K562 (cell line): ENCODE data around the gene PRCD. TPM values are rescaled to one million over a fixed set of nuclear protein-coding genes. Genes with fewer than 3 reads are reported as not detected.

Source experiments
- DDX20 ChIP-seq: fragments of 450-650 bp; IDR thresholded peaks from 2 replicates; pipeline ENCODE4 v1.6.1; 2016; ENCODE audit warnings: missing genetic modification characterization, low read depth, mild to moderate bottlenecking, missing compliant biosample characterization, moderate library complexity
- ESRRB ChIP-seq: fragments of 250-450 bp; sonication (Bioruptor Pico); IDR thresholded peaks from 2 replicates; pipeline ENCODE4 v1.5.0; 2020; ENCODE audit warnings: mild to moderate bottlenecking, moderate library complexity, borderline replicate concordance
- GABPB2 ChIP-seq: fragments of 250-450 bp; sonication (Bioruptor Pico); conservative IDR thresholded peaks from 2 replicates; pipeline ENCODE4 v1.5.1; 2021; ENCODE audit warnings: mild to moderate bottlenecking
- HDAC2 ChIP-seq: fragments of 450-650 bp; IDR thresholded peaks from 2 replicates; pipeline ENCODE4 v1.6.1; 2016; ENCODE audit warnings: mild to moderate bottlenecking
- JUNB ChIP-seq: fragments of 450-650 bp; formaldehyde crosslinking; conservative IDR thresholded peaks from 2 replicates; pipeline ENCODE4 v1.4.0; 2020; ENCODE audit warnings: mild to moderate bottlenecking
- L3MBTL2 ChIP-seq: fragments of 450-650 bp; IDR thresholded peaks from 2 replicates; pipeline ENCODE4 v1.6.1; 2016; ENCODE audit warnings: mild to moderate bottlenecking, moderate library complexity
- MIER1 ChIP-seq: fragments of 450-650 bp; IDR thresholded peaks from 2 replicates; pipeline ENCODE4 v1.6.1; 2016; ENCODE audit warnings: antibody characterized with exemption, mild to moderate bottlenecking, low read depth
- NFXL1 ChIP-seq: fragments of 450-650 bp; formaldehyde crosslinking; IDR thresholded peaks from 2 replicates; pipeline ENCODE4 v1.4.0; 2021; ENCODE audit warnings: mild to moderate bottlenecking
- POLR3G ChIP-seq: IDR thresholded peaks from 2 replicates; pipeline ENCODE4 v1.6.1; 2011; ENCODE audit not compliant: insufficient read length, insufficient replicate concordance; ENCODE audit errors: extremely low read depth
- RBM22 ChIP-seq: fragments of 200-400 bp; formaldehyde crosslinking; IDR thresholded peaks from 2 replicates; pipeline ENCODE4 v1.6.1; 2018; ENCODE audit warnings: low read length, low read depth; ENCODE audit not compliant: poor library complexity, severe bottlenecking
- SAFB ChIP-seq: fragments of 200-400 bp; formaldehyde crosslinking; IDR thresholded peaks from 2 replicates; pipeline ENCODE4 v1.6.1; 2017; ENCODE audit warnings: low read depth, low read length, borderline replicate concordance
- XRCC3 ChIP-seq: fragments of 450-650 bp; IDR thresholded peaks from 2 replicates; pipeline ENCODE4 v1.6.1; 2017; ENCODE audit warnings: mild to moderate bottlenecking, moderate library complexity
- ZNF224 ChIP-seq: sonication (generic); formaldehyde crosslinking; IDR thresholded peaks from 2 replicates; pipeline ENCODE4 v1.8.0; 2022; ENCODE audit warnings: mild to moderate bottlenecking, missing genetic modification reagents
- ZNF232 ChIP-seq: sonication (generic); formaldehyde crosslinking; IDR thresholded peaks from 2 replicates; pipeline ENCODE4 v1.8.0; 2022; ENCODE audit warnings: mild to moderate bottlenecking, missing genetic modification reagents
- ZNF354B ChIP-seq: fragments of 250-450 bp; sonication (Bioruptor Pico); IDR thresholded peaks from 2 replicates; pipeline ENCODE4 v1.4.0; 2020
- ZNF436 ChIP-seq: fragments of 250-450, 450-650 bp; sonication (Bioruptor Pico); formaldehyde crosslinking; IDR thresholded peaks from 2 replicates; pipeline ENCODE4 v1.7.0; 2020; ENCODE audit warnings: mild to moderate bottlenecking
- ZNF445 ChIP-seq: fragments of 250-450 bp; sonication (Bioruptor Pico); IDR thresholded peaks from 2 replicates; pipeline ENCODE4 v1.4.0; 2020; ENCODE audit warnings: low read depth, mild to moderate bottlenecking, moderate library complexity
- ZNF764 ChIP-seq: fragments of 250-450 bp; sonication (Bioruptor Pico); IDR thresholded peaks from 2 replicates; pipeline ENCODE4 v1.4.0; 2020; ENCODE audit warnings: low read depth, mild to moderate bottlenecking, moderate library complexity
- polyA plus RNA-seq, 8 experiments: library from polyadenylated mRNA; depleted of rRNA in 4 of 8; stranded (reverse) in 5 of 8; unstranded in 3 of 8; fragments of >200 nt; fragmentation: Nextera tagmentation in 2 of 8; fragmentation: Illumina TruSeq in 1 of 8; extraction: Ambion mirVana in 2 of 8; extraction: Trizol in 1 of 8; gene quantifications; 2 replicates each; pipeline versions ENCODE4 v1.2.1 to v1.2.3, GENCODE V29; 2011 to 2014; ENCODE audit warnings: inconsistent platforms in 1 of 8, missing spikeins in 1 of 8
- total RNA-seq, 7 experiments: library from RNA; depleted of rRNA in 6 of 7; stranded (reverse); fragments of >200 nt in 6 of 7; fragmentation: Illumina TruSeq in 2 of 7; extraction: Trizol in 2 of 7; gene quantifications; 2 replicates each; pipeline versions ENCODE4 v1.2.1 to v1.2.3, GENCODE V29; 2011 to 2021; ENCODE audit warnings: low replicate concordance in 1 of 7
- TF ChIP-seq, protein P1 (sequence below), 2 experiments: fragments of 450-650 bp; IDR thresholded peaks; 2 replicates each; pipeline ENCODE4 v1.6.1; 2016; ENCODE audit warnings: mild to moderate bottlenecking in 2 of 2, borderline replicate concordance in 1 of 2, low read depth in 1 of 2, moderate library complexity in 1 of 2
- TF ChIP-seq, protein P2 (sequence below): sonication (generic); formaldehyde crosslinking; IDR thresholded peaks from 2 replicates; pipeline ENCODE4 v1.8.0; 2022; ENCODE audit warnings: missing genetic modification reagents, mild to moderate bottlenecking, moderate library complexity, borderline replicate concordance

PRCD gene
- total and polyA plus RNA-seq, 9 of the 15 experiments (the other 6 are each of a cell fraction or from before 2014, with no cell fraction given) = 0.20 to 0.25 (median 0.21) TPM; not detected in 6

DNA sequence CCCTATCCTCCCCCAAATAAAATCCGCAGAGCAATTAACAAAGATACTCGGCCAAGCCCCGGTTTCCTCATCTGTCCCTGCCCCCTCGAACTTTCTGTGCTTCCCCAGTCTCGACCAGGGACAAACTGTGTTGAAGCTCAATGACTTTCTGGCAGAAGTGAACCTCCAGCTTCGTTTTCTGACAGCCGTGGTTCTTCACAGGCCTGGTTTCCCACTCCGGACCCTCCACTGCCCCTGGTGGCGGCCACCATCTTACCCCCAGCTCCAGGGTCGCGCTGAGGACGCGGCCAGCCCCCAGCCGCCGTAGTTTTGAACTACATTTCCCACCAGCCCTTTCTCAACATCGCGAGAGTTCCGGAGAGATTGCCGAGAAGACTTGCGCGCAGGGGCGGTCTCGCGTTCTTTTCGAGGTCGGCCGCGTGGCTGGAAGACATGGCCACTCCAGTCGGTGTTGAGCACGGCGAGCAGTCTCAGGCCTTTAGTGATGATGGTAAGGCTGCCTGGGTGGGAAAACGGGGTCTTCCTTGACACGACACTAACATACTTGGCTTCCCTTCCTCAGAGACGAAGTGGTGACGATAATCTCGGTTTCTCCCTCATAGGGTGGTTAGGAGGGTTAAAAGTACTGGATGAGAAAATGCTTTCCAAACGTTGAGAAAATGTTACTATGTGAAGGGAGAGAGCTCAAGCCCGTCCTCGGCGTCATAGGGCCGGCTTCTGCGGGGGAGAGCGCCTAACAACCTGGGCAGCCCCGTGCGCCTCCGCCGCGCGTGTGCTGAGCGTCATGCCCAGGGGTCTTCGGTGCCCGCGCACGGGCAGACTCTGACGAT, 17.7 kb downstream of the PRCD start (continued):
- TF ChIP-seq, protein P1, sequence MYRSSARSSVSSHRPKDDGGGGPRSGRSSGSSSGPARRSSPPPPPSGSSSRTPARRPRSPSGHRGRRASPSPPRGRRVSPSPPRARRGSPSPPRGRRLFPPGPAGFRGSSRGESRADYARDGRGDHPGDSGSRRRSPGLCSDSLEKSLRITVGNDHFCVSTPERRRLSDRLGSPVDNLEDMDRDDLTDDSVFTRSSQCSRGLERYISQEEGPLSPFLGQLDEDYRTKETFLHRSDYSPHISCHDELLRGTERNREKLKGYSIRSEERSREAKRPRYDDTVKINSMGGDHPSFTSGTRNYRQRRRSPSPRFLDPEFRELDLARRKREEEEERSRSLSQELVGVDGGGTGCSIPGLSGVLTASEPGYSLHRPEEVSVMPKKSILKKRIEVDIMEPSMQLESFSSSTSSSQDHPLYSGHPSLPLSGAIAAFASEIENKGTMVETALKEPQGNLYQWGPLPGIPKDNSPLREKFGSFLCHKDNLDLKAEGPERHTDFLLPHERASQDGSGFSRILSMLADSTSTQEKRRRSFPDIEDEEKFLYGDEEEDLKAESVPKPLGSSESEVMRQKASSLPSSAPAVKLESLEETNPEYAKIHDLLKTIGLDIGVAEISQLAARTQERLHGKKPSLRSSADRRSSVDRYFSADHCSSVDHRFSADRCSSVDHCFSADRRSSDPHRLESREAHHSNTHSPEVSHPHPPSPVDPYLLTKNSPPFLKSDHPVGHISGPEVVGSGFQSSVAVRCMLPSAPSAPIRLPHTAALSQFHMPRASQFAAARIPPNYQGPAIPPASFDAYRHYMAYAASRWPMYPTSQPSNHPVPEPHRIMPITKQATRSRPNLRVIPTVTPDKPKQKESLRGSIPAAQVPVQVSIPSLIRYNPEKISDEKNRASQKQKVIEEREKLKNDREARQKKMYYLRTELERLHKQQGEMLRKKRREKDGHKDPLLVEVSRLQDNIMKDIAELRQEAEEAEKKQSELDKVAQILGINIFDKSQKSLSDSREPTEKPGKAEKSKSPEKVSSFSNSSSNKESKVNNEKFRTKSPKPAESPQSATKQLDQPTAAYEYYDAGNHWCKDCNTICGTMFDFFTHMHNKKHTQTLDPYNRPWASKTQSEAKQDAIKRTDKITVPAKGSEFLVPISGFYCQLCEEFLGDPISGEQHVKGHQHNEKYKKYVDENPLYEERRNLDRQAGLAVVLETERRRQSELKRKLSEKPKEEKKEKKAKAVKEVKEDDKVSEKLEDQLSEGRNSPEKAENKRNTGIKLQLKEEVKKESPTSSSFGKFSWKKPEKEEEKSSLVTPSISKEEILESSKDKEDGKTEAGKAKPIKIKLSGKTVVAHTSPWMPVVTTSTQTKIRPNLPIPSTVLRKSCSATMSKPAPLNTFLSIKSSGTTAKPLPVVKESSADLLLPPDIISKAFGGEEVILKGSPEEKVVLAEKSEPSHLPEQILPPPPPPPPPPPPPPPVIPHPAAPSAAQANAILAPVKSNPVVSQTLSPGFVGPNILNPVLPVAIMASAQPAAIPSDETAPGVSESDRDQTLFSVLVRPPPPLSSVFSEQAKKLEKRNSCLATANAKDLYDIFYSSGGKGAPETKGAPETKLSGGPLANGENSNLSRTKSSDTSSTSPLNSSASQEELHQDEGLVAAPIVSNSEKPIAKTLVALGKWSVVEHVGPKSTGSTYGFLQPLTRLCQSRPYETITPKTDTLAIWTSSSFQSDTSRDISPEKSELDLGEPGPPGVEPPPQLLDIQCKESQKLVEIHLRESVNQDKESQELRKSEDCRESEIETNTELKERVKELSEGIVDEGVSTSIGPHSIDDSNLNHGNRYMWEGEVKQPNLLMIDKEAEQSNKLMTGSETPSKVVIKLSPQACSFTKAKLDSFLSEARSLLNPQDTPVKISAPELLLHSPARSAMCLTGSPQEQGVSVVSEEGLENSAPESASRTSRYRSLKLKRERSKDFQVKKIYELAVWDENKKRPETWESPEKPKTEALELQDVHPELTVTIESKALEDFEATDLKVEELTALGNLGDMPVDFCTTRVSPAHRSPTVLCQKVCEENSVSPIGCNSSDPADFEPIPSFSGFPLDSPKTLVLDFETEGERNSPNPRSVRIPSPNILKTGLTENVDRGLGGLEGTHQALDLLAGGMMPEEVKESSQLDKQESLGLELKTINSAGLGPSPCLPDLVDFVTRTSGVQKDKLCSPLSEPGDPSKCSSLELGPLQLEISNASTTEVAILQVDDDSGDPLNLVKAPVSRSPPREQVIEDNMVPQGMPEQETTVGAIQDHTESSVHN (IDR thresholded peaks at IDR 0.05; ENCODE audit: borderline replicate concordance in 1 of 2, low read depth in 1 of 2) = no peak
- peak; percentile 93 for TF ChIP-seq L3MBTL2
- TF ChIP-seq, protein P2, sequence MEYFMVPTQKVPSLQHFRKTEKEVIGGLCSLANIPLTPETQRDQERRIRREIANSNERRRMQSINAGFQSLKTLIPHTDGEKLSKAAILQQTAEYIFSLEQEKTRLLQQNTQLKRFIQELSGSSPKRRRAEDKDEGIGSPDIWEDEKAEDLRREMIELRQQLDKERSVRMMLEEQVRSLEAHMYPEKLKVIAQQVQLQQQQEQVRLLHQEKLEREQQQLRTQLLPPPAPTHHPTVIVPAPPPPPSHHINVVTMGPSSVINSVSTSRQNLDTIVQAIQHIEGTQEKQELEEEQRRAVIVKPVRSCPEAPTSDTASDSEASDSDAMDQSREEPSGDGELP (CRISPR knock-in tag) = peak; percentile 86
- TF ChIP-seq ZNF764 (CRISPR knock-in tag) = no peak
- 0 out of 2 replicates have a peak, but pooled peaks have one; percentile 11 for TF ChIP-seq ZNF436
- TF ChIP-seq DDX20 (tag) = no peak
- TF ChIP-seq ZNF224 = 0 out of 2 replicates have a peak, but pooled peaks have one; percentile 42
- no peak for TF ChIP-seq ESRRB (CRISPR knock-in tag)
- TF ChIP-seq JUNB (CRISPR knock-in tag) = no peak
- 0 out of 2 replicates have a peak, but pooled peaks have one; percentile 81 for TF ChIP-seq ZNF232 (CRISPR knock-in tag)
- TF ChIP-seq ZNF445 (CRISPR knock-in tag) = no peak
- no peak for TF ChIP-seq HDAC2
- no peak for TF ChIP-seq SAFB
- no peak for TF ChIP-seq POLR3G
- no peak for TF ChIP-seq XRCC3
- TF ChIP-seq GABPB2 = no peak
- no peak for TF ChIP-seq ZNF354B
- TF ChIP-seq MIER1 = no peak
- TF ChIP-seq NFXL1 (CRISPR knock-in tag) = 0 out of 2 replicates have a peak, but pooled peaks have one; percentile 54
- TF ChIP-seq RBM22 = no peak
